Measurements from ENCODE around the gene ZNF503.

The ZNF503 gene

GRCh38 chr10:75441196-75441595, 39.6 kb upstream of the ZNF503 start:
- no peaks in the 10 kb centered on the region for H3K36me3 ChIP-seq (ENCODE audit: low read depth)
- ATAC-seq (ENCODE audit: low read depth), result no peak
- DNase-seq (ENCODE audit: low spot score), result no peak
- H3K27ac ChIP-seq (ENCODE audit: poor library complexity, severe bottlenecking), result no peak overlapping the region
- no peaks in the 10 kb centered on the region for H3K4me1 ChIP-seq (ENCODE audit: insufficient read depth, poor library complexity, severe bottlenecking)
- no peak for TF ChIP-seq CTCF (IDR thresholded peaks at IDR 0.05; ENCODE audit: poor library complexity, severe bottlenecking)
- no peak overlapping the region for H3K4me3 ChIP-seq (ENCODE audit: severe bottlenecking)
- peaks cover 8% of the 10 kb centered on the region for H3K9me3 ChIP-seq (ENCODE audit: severe bottlenecking)
- no peaks in the 10 kb centered on the region for H3K27me3 ChIP-seq (ENCODE audit: insufficient read depth, poor library complexity, severe bottlenecking)

DNA sequence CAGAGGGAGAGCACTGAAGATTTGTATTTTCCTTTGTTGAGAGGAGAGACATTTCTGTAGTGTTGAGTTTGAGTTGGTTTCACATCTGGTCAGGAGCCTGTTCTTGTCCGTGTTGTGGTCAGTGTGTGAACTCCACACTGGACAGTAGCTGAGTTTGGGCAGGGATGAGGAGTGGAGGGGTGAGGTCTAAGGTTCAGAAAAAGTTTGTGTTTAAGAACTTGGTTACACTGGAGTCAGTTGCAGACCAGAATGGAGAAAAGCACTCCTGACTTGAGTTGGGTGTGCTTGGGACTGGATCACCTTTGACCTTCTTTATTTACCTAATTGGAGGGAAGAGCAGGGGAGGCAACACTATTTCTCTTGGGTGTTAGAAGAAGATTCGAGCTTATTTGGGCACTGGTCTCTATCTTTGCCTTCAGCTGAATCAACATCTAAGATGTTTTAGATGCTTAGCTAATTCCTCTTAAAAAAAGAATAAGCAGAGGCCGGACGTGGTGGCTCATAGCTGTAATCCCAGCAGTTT, 38.8 kb upstream of the ZNF503 start:
- Histone ChIP-seq H3K4me3 (ENCODE audit: severe bottlenecking) (no peak overlapping the region), H3K27me3 (ENCODE audit: insufficient read depth, poor library complexity, severe bottlenecking) (no peaks in the 10 kb centered on the region), H3K4me1 (ENCODE audit: insufficient read depth, poor library complexity, severe bottlenecking) (no peaks in the 10 kb centered on the region), H3K36me3 (ENCODE audit: low read depth) (no peaks in the 10 kb centered on the region), H3K9me3 (ENCODE audit: severe bottlenecking) (peaks cover 8% of the 10 kb centered on the region), H3K27ac (ENCODE audit: poor library complexity, severe bottlenecking) (no peak overlapping the region)
- DNase-seq (ENCODE audit: low spot score) (no peak), ATAC-seq (ENCODE audit: low read depth) (no peak)
- no peak for TF ChIP-seq CTCF (IDR thresholded peaks at IDR 0.05; ENCODE audit: poor library complexity, severe bottlenecking)

- H3K4me3 ChIP-seq (ENCODE audit: severe bottlenecking), result no peak overlapping the region
- DNase-seq (ENCODE audit: low spot score) (no peak), ATAC-seq (ENCODE audit: low read depth) (no peak)
- H3K4me1 ChIP-seq (ENCODE audit: insufficient read depth, poor library complexity, severe bottlenecking), result no peaks in the 10 kb centered on the region
- no peaks in the 10 kb centered on the region for H3K36me3 ChIP-seq (ENCODE audit: low read depth)
- H3K9me3 ChIP-seq (ENCODE audit: severe bottlenecking), result peaks cover 8% of the 10 kb centered on the region
- H3K27ac ChIP-seq (ENCODE audit: poor library complexity, severe bottlenecking), result no peak overlapping the region
- H3K27me3 ChIP-seq (ENCODE audit: insufficient read depth, poor library complexity, severe bottlenecking), result no peaks in the 10 kb centered on the region
- TF ChIP-seq CTCF (IDR thresholded peaks at IDR 0.05; ENCODE audit: poor library complexity, severe bottlenecking), result no peak
Observed at GRCh38 chr10:75439811-75440210, 38.2 kb upstream of the ZNF503 start.

GRCh38 chr10:75438275-75438674, 36.7 kb upstream of the ZNF503 start:
- DNase-seq (ENCODE audit: low spot score) (no peak), ATAC-seq (ENCODE audit: low read depth) (no peak)
- Histone ChIP-seq H3K9me3 (ENCODE audit: severe bottlenecking) (peaks cover 4% of the 10 kb centered on the region), H3K4me3 (ENCODE audit: severe bottlenecking) (no peak overlapping the region), H3K36me3 (ENCODE audit: low read depth) (no peaks in the 10 kb centered on the region), H3K27me3 (ENCODE audit: insufficient read depth, poor library complexity, severe bottlenecking) (no peaks in the 10 kb centered on the region), H3K27ac (ENCODE audit: poor library complexity, severe bottlenecking) (no peak overlapping the region), H3K4me1 (ENCODE audit: insufficient read depth, poor library complexity, severe bottlenecking) (no peaks in the 10 kb centered on the region)
- no peak for TF ChIP-seq CTCF (IDR thresholded peaks at IDR 0.05; ENCODE audit: poor library complexity, severe bottlenecking)

DNA sequence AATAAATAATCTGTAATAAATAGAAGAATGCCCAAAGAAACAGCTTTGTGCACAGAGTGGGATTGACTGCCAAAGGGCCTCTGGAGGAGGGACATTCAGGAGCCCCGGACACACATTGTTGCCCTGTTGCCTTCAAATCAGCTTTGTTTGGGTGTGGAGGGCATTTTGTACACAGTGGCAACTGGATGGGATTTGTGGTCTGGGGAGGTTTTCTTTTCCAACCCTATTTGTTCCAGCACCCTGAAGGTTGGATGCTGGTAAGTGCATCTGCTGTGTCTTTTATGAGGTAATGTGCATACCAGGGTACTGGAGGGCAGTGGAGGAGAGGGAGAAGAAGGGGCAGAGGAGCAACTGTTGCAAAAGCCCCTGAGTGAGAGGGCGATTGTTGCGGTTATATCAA, 36.1 kb upstream of the ZNF503 start:
- Histone ChIP-seq H3K36me3 (ENCODE audit: low read depth) (no peaks in the 10 kb centered on the region), H3K4me3 (ENCODE audit: severe bottlenecking) (no peak overlapping the region), H3K27me3 (ENCODE audit: insufficient read depth, poor library complexity, severe bottlenecking) (no peaks in the 10 kb centered on the region), H3K27ac (ENCODE audit: poor library complexity, severe bottlenecking) (no peak overlapping the region), H3K9me3 (ENCODE audit: severe bottlenecking) (no peaks in the 10 kb centered on the region), H3K4me1 (ENCODE audit: insufficient read depth, poor library complexity, severe bottlenecking) (no peaks in the 10 kb centered on the region)
- no peak for TF ChIP-seq CTCF (IDR thresholded peaks at IDR 0.05; ENCODE audit: poor library complexity, severe bottlenecking)
- ATAC-seq (ENCODE audit: low read depth), result no peak
- DNase-seq (ENCODE audit: low spot score), result no peak

All from RWPE2 (cell line).